ACHN (cell line): Measurements from ENCODE around the gene YIF1B.

Experiments used
- DNase-seq: peaks from one replicate; pipeline ENCODE4 v3.0.0-alpha.2; 2015
- in situ Hi-C: cut with HindIII; loops from 2 replicates; pipeline ENCODE4 v1.10.0; 2017; ENCODE audit warnings: low sequenced_read_pairs, low pct_ligation_motif_present, low pct_unique_long_range_greater_than_20kb

The YIF1B gene

GRCh38 chr19:38308006-38308766 lies 7.6 kb downstream of the YIF1B start:
- DNase-seq = no peak
- in situ Hi-C loops = no loop called here

GRCh38 chr19:38307597-38307996 lies 8.2 kb downstream of the YIF1B start:
- no peak for DNase-seq
- in situ Hi-C loops = no loop called here

- DNase-seq = no peak
- in situ Hi-C loops = no loop called here
Measured at GRCh38 chr19:38307076-38307475, 8.7 kb downstream of the YIF1B start.

- in situ Hi-C loops = no loop called here
- DNase-seq = no peak
Measured at GRCh38 chr19:38306236-38306635, 9.5 kb downstream of the YIF1B start.

GRCh38 chr19:38304866-38305429 lies 10.8 kb downstream of the YIF1B start:
- in situ Hi-C loops = no loop called here
- DNase-seq = peak; percentile 97

- in situ Hi-C loops = no loop called here
- no peak for DNase-seq
Measured at GRCh38 chr19:38304352-38304865, 11.3 kb downstream of the YIF1B start.

GRCh38 chr19:38303517-38304351 lies 12.0 kb downstream of the YIF1B start, which contains the start of gene C19orf33:
Gene C19orf33 (plus strand): TSS chr19:38304251. CDS start chr19:38304262, 11 bp downstream.
- in situ Hi-C loops = no loop called here
- DNase-seq = peak; percentile 88

- in situ Hi-C loops = no loop called here
- peak; percentile 22 for DNase-seq
Measured at GRCh38 chr19:38298821-38299680, 16.7 kb downstream of the YIF1B start.

GRCh38 chr19:38294090-38294489 lies 21.7 kb downstream of the YIF1B start:
- in situ Hi-C loops = no loop called here
- no peak for DNase-seq

GRCh38 chr19:38293281-38293680 lies 22.5 kb downstream of the YIF1B start:
- in situ Hi-C loops = no loop called here
- DNase-seq = no peak

GRCh38 chr19:38291855-38292254 lies 23.9 kb downstream of the YIF1B start:
- in situ Hi-C loops = no loop called here
- no peak for DNase-seq

GRCh38 chr19:38290631-38291147 lies 25.1 kb downstream of the YIF1B start:
- in situ Hi-C loops = no loop called here
- DNase-seq = peak; percentile 79

GRCh38 chr19:38289955-38290354 lies 25.8 kb downstream of the YIF1B start:
- no peak for DNase-seq
- in situ Hi-C loops = no loop called here

- DNase-seq = no peak
- in situ Hi-C loops = no loop called here
Measured at GRCh38 chr19:38288123-38288855, 27.5 kb downstream of the YIF1B start.

GRCh38 chr19:38287604-38288003 lies 28.1 kb downstream of the YIF1B start:
- no peak for DNase-seq
- in situ Hi-C loops = no loop called here

- in situ Hi-C loops = no loop called here
- no peak for DNase-seq
Measured at GRCh38 chr19:38285567-38285966, 30.2 kb downstream of the YIF1B start.

GRCh38 chr19:38284422-38284821 lies 31.3 kb downstream of the YIF1B start:
- in situ Hi-C loops = no loop called here
- DNase-seq = no peak
